ENCODE measurements around the gene SULT1C3.
A peak's percentile ranks its signal among the peaks of the same experiment; 100 is the strongest.

Gene SULT1C3

GRCh38 chr2:108270346-108270745 is 30.6 kb downstream of the SULT1C3 start:
- Histone ChIP-seq H4K91ac (ENCODE audit: low read depth, low read length, poor library complexity) (no peak overlapping the region), H3K79me1 (ENCODE audit: low read depth, low read length) (no peaks in the 10 kb centered on the region), H2AFZ (ENCODE audit: low read length) (no peak overlapping the region), H3K4me3 (ENCODE audit: low read length in 2 of 2) (no peak overlapping the region), H3K18ac (ENCODE audit: low read length) (no peak overlapping the region), H3K9me3 (replicated peaks in 1 of 2; ENCODE audit: control insufficient read depth in 2 of 2, insufficient read depth in 1 of 2, low read depth in 1 of 2, low read length in 2 of 2) (no peaks in the 10 kb centered on the region), H3K14ac (ENCODE audit: low read length) (no peak overlapping the region), H2BK12ac (ENCODE audit: low read length) (no peak overlapping the region), H3K36me3 (replicated peaks in 1 of 2; ENCODE audit: control insufficient read depth in 2 of 2, insufficient read depth in 2 of 2, low read length in 2 of 2) (no peaks in the 10 kb centered on the region), H3K4me1 (ENCODE audit: control insufficient read depth in 2 of 2, insufficient read depth in 1 of 2, low read depth in 1 of 2, low read length in 2 of 2) (no peaks in the 10 kb centered on the region), H3K27ac (replicated peaks; ENCODE audit: low read length) (no peak overlapping the region), H3K23ac (ENCODE audit: low read depth, low read length, poor library complexity) (no peak overlapping the region), H4K8ac (ENCODE audit: low read depth, low read length) (no peak overlapping the region), H3K4ac (ENCODE audit: low read length) (no peak overlapping the region), H3K27me3 (ENCODE audit: control insufficient read depth in 3 of 3, insufficient read depth in 3 of 3, low read depth in 1 of 3, low read length in 3 of 3) (no peaks in the 10 kb centered on the region), H2AK5ac (ENCODE audit: low read depth, low read length) (no peak overlapping the region), H3K4me2 (ENCODE audit: insufficient read depth, low read length, poor library complexity, severe bottlenecking) (no peak overlapping the region), H2BK15ac (ENCODE audit: low read length) (no peak overlapping the region), H3K9ac (ENCODE audit: low read depth, low read length, poor library complexity) (no peak overlapping the region), H2BK5ac (ENCODE audit: low read length) (no peak overlapping the region), H2BK120ac (ENCODE audit: low read depth, low read length) (no peak overlapping the region)
- no peak for DNase-seq (ENCODE audit: low spot score)
- WGBS, 2 donors (ENCODE audit: extremely low coverage in 2 of 2, insufficient read length in 2 of 2, insufficient replicate concordance in 1 of 2) = no CpG with 5 or more reads among the region's 3 CpGs

GRCh38 chr2:108270768-108271506 is 31.2 kb downstream of the SULT1C3 start:
- Histone ChIP-seq H2AK5ac (ENCODE audit: low read depth, low read length) (no peak overlapping the region), H3K18ac (ENCODE audit: low read length) (no peak overlapping the region), H3K23ac (ENCODE audit: low read depth, low read length, poor library complexity) (no peak overlapping the region), H3K27ac (replicated peaks; ENCODE audit: low read length) (no peak overlapping the region), H2BK15ac (ENCODE audit: low read length) (no peak overlapping the region), H3K4me2 (ENCODE audit: insufficient read depth, low read length, poor library complexity, severe bottlenecking) (no peak overlapping the region), H3K4ac (ENCODE audit: low read length) (no peak overlapping the region), H3K79me1 (ENCODE audit: low read depth, low read length) (no peaks in the 10 kb centered on the region), H2BK12ac (ENCODE audit: low read length) (no peak overlapping the region), H3K14ac (ENCODE audit: low read length) (no peak overlapping the region), H2BK5ac (ENCODE audit: low read length) (no peak overlapping the region), H3K36me3 (replicated peaks in 1 of 2; ENCODE audit: control insufficient read depth in 2 of 2, insufficient read depth in 2 of 2, low read length in 2 of 2) (no peaks in the 10 kb centered on the region), H3K4me1 (ENCODE audit: control insufficient read depth in 2 of 2, insufficient read depth in 1 of 2, low read depth in 1 of 2, low read length in 2 of 2) (no peaks in the 10 kb centered on the region), H3K4me3 (ENCODE audit: low read length in 2 of 2) (no peak overlapping the region), H4K91ac (ENCODE audit: low read depth, low read length, poor library complexity) (no peak overlapping the region), H3K9me3 (replicated peaks in 1 of 2; ENCODE audit: control insufficient read depth in 2 of 2, insufficient read depth in 1 of 2, low read depth in 1 of 2, low read length in 2 of 2) (no peaks in the 10 kb centered on the region), H3K9ac (ENCODE audit: low read depth, low read length, poor library complexity) (no peak overlapping the region), H4K8ac (ENCODE audit: low read depth, low read length) (no peak overlapping the region), H2BK120ac (ENCODE audit: low read depth, low read length) (no peak overlapping the region), H2AFZ (ENCODE audit: low read length) (no peak overlapping the region), H3K27me3 (ENCODE audit: control insufficient read depth in 3 of 3, insufficient read depth in 3 of 3, low read depth in 1 of 3, low read length in 3 of 3) (no peaks in the 10 kb centered on the region)
- no peak for DNase-seq (ENCODE audit: low spot score)
- no CpG with 5 or more reads among the region's 5 CpGs for WGBS, 2 donors (ENCODE audit: extremely low coverage in 2 of 2, insufficient read length in 2 of 2, insufficient replicate concordance in 1 of 2)

- H3K27ac ChIP-seq (replicated peaks; ENCODE audit: low read length) = no peak overlapping the region
- peak overlapping the region; percentile 73 for H3K14ac ChIP-seq (ENCODE audit: low read length)
- H3K79me1 ChIP-seq (ENCODE audit: low read depth, low read length) = no peaks in the 10 kb centered on the region
- no peak overlapping the region for H3K9ac ChIP-seq (ENCODE audit: low read depth, low read length, poor library complexity)
- H3K9me3 ChIP-seq (replicated peaks in 1 of 2; ENCODE audit: control insufficient read depth in 2 of 2, insufficient read depth in 1 of 2, low read depth in 1 of 2, low read length in 2 of 2) = no peaks in the 10 kb centered on the region
- no peak overlapping the region for H2BK120ac ChIP-seq (ENCODE audit: low read depth, low read length)
- H4K91ac ChIP-seq (ENCODE audit: low read depth, low read length, poor library complexity) = no peak overlapping the region
- no peak overlapping the region for H4K8ac ChIP-seq (ENCODE audit: low read depth, low read length)
- WGBS, 2 donors (ENCODE audit: extremely low coverage in 2 of 2, insufficient read length in 2 of 2, insufficient replicate concordance in 1 of 2) = no CpG with 5 or more reads among the region's 7 CpGs
- H3K23ac ChIP-seq (ENCODE audit: low read depth, low read length, poor library complexity) = no peak overlapping the region
- H2BK12ac ChIP-seq (ENCODE audit: low read length) = no peak overlapping the region
- DNase-seq (ENCODE audit: low spot score) = no peak
- H3K27me3 ChIP-seq (ENCODE audit: control insufficient read depth in 3 of 3, insufficient read depth in 3 of 3, low read depth in 1 of 3, low read length in 3 of 3) = no peaks in the 10 kb centered on the region
- H2AFZ ChIP-seq (ENCODE audit: low read length) = peak overlapping the region; percentile 10
- no peaks in the 10 kb centered on the region for H3K4me1 ChIP-seq (ENCODE audit: control insufficient read depth in 2 of 2, insufficient read depth in 1 of 2, low read depth in 1 of 2, low read length in 2 of 2)
- H3K18ac ChIP-seq (ENCODE audit: low read length) = no peak overlapping the region
- H3K4me2 ChIP-seq (ENCODE audit: insufficient read depth, low read length, poor library complexity, severe bottlenecking) = no peak overlapping the region
- H3K4me3 ChIP-seq (ENCODE audit: low read length in 2 of 2) = no peak overlapping the region
- H2AK5ac ChIP-seq (ENCODE audit: low read depth, low read length) = no peak overlapping the region
- no peak overlapping the region for H2BK15ac ChIP-seq (ENCODE audit: low read length)
- H2BK5ac ChIP-seq (ENCODE audit: low read length) = peak overlapping the region; percentile 20
- H3K36me3 ChIP-seq (replicated peaks in 1 of 2; ENCODE audit: control insufficient read depth in 2 of 2, insufficient read depth in 2 of 2, low read length in 2 of 2) = no peaks in the 10 kb centered on the region
- no peak overlapping the region for H3K4ac ChIP-seq (ENCODE audit: low read length)
Observed at GRCh38 chr2:108271691-108272253, 32.0 kb downstream of the SULT1C3 start.

- Histone ChIP-seq H3K4ac (ENCODE audit: low read length) (no peak overlapping the region), H3K9me3 (replicated peaks in 1 of 2; ENCODE audit: control insufficient read depth in 2 of 2, insufficient read depth in 1 of 2, low read depth in 1 of 2, low read length in 2 of 2) (no peaks in the 10 kb centered on the region), H3K23ac (ENCODE audit: low read depth, low read length, poor library complexity) (no peak overlapping the region), H3K36me3 (replicated peaks in 1 of 2; ENCODE audit: control insufficient read depth in 2 of 2, insufficient read depth in 2 of 2, low read length in 2 of 2) (no peaks in the 10 kb centered on the region), H2BK15ac (ENCODE audit: low read length) (no peak overlapping the region), H4K8ac (ENCODE audit: low read depth, low read length) (no peak overlapping the region), H3K14ac (ENCODE audit: low read length) (no peak overlapping the region), H3K4me1 (ENCODE audit: control insufficient read depth in 2 of 2, insufficient read depth in 1 of 2, low read depth in 1 of 2, low read length in 2 of 2) (no peaks in the 10 kb centered on the region), H3K79me1 (ENCODE audit: low read depth, low read length) (no peaks in the 10 kb centered on the region), H3K9ac (ENCODE audit: low read depth, low read length, poor library complexity) (no peak overlapping the region), H3K27me3 (ENCODE audit: control insufficient read depth in 3 of 3, insufficient read depth in 3 of 3, low read depth in 1 of 3, low read length in 3 of 3) (no peaks in the 10 kb centered on the region), H2BK5ac (ENCODE audit: low read length) (no peak overlapping the region), H3K4me3 (ENCODE audit: low read length in 2 of 2) (no peak overlapping the region), H3K18ac (ENCODE audit: low read length) (no peak overlapping the region), H4K91ac (ENCODE audit: low read depth, low read length, poor library complexity) (no peak overlapping the region), H3K27ac (replicated peaks; ENCODE audit: low read length) (no peak overlapping the region), H2BK120ac (ENCODE audit: low read depth, low read length) (no peak overlapping the region), H2AK5ac (ENCODE audit: low read depth, low read length) (no peak overlapping the region), H3K4me2 (ENCODE audit: insufficient read depth, low read length, poor library complexity, severe bottlenecking) (no peak overlapping the region), H2AFZ (ENCODE audit: low read length) (no peak overlapping the region), H2BK12ac (ENCODE audit: low read length) (no peak overlapping the region)
- DNase-seq (ENCODE audit: low spot score) = no peak
- WGBS, 2 donors (ENCODE audit: extremely low coverage in 2 of 2, insufficient read length in 2 of 2, insufficient replicate concordance in 1 of 2) = no CpG with 5 or more reads among the region's 2 CpGs
Observed at GRCh38 chr2:108278631-108279030, 38.9 kb downstream of the SULT1C3 start.

Measured in neuronal stem cell (in vitro differentiated cells).